HEK293 (cell line): ENCODE measurements around the gene GMDS.

Experiments used
- CTCF ChIA-PET: fragments of 350-600 bp; formaldehyde crosslinking; extraction: SDS; loops from one replicate; lab custom pipeline; 2021; ENCODE audit warnings: antibody characterized with exemption; lab: Yijun Ruan, JAX
- POLR2A ChIA-PET: fragments of 300-600 bp; formaldehyde crosslinking; extraction: SDS; loops from one replicate; lab custom pipeline; 2020; ENCODE audit warnings: antibody characterized with exemption, inconsistent platforms; lab: Yijun Ruan, JAX
- H3K27ac ChIP-seq: fragments of 200-500 bp; sonication (Bioruptor generic); 2 replicates; pipeline ENCODE4 v1.5.1; 2014; ENCODE audit warnings: low read depth, low read length, control low read depth, inconsistent platforms; ENCODE audit errors: extremely low read depth
- H3K36me3 ChIP-seq, 2 experiments: fragments of 200-500 bp in 1 of 2; sonication (Bioruptor generic) in 1 of 2; 1 replicate in 1 of 2; 2 replicates in 1 of 2; pipeline ENCODE4 v1.5.1; 2014 to 2017; ENCODE audit warnings: inconsistent platforms in 2 of 2, low read length in 2 of 2; ENCODE audit not compliant: control insufficient read depth in 2 of 2, insufficient read depth in 1 of 2
- H3K4me1 ChIP-seq: fragments of 200-500 bp; sonication (Bioruptor generic); 2 replicates; pipeline ENCODE4 v1.5.1; 2014; ENCODE audit warnings: mild to moderate bottlenecking, low read length, inconsistent platforms; ENCODE audit not compliant: control insufficient read depth, insufficient read depth
- H3K4me3 ChIP-seq: 2 replicates; pipeline ENCODE4 v1.5.1; 2011; ENCODE audit warnings: low read depth, mild to moderate bottlenecking, control low read depth, low read length, moderate library complexity
- H3K9me3 ChIP-seq: fragments of 200-500 bp; sonication (Bioruptor generic); 2 replicates; pipeline ENCODE4 v1.5.1; 2014; ENCODE audit warnings: low read depth, low read length, inconsistent platforms; ENCODE audit not compliant: control insufficient read depth, insufficient read depth
- ZBTB20 ChIP-seq: fragments of 450-650 bp; formaldehyde crosslinking; IDR thresholded peaks from 2 replicates; pipeline ENCODE4 v1.5.1; 2016; ENCODE audit warnings: missing biosample characterization, missing genetic modification characterization
- ZBTB21 ChIP-seq: fragments of 450-650 bp; formaldehyde crosslinking; IDR thresholded peaks from 2 replicates; pipeline ENCODE4 v1.5.1; 2017; ENCODE audit warnings: missing biosample characterization, missing genetic modification characterization
- ZFP3 ChIP-seq: fragments of 450-650 bp; formaldehyde crosslinking; IDR thresholded peaks from 2 replicates; pipeline ENCODE4 v1.5.1; 2016; ENCODE audit warnings: low read depth, missing biosample characterization, missing genetic modification characterization
- ZNF274 ChIP-seq, 2 experiments: fragments of 200-500 bp in 1 of 2; fragments of 450-650 bp in 1 of 2; sonication (Bioruptor generic) in 1 of 2; formaldehyde crosslinking in 1 of 2; IDR thresholded peaks; 2 replicates each; pipeline versions ENCODE4 v1.5.1 to v1.6.1; 2014 to 2016; ENCODE audit warnings: borderline replicate concordance in 1 of 2, inconsistent platforms in 1 of 2, low read length in 1 of 2, missing biosample characterization in 1 of 2, missing genetic modification characterization in 1 of 2
- ZNF280C ChIP-seq: fragments of 450-650 bp; formaldehyde crosslinking; IDR thresholded peaks from 2 replicates; pipeline ENCODE4 v1.5.1; 2016; ENCODE audit warnings: missing biosample characterization, missing genetic modification characterization
- ZNF513 ChIP-seq: fragments of 450-650 bp; IDR thresholded peaks from 2 replicates; pipeline ENCODE4 v1.5.1; 2018; ENCODE audit warnings: missing biosample characterization, missing genetic modification characterization
- ZNF560 ChIP-seq: fragments of 450-650 bp; formaldehyde crosslinking; IDR thresholded peaks from 2 replicates; pipeline ENCODE4 v1.5.1; 2017; ENCODE audit warnings: missing biosample characterization, missing genetic modification characterization, borderline replicate concordance
- ZNF791 ChIP-seq: fragments of 450-650 bp; formaldehyde crosslinking; IDR thresholded peaks from 2 replicates; pipeline ENCODE4 v1.5.1; 2016; ENCODE audit warnings: missing biosample characterization, missing genetic modification characterization
- ZNF843 ChIP-seq: fragments of 450-650 bp; formaldehyde crosslinking; IDR thresholded peaks from 2 replicates; pipeline ENCODE4 v1.5.1; 2016; ENCODE audit warnings: missing biosample characterization, missing genetic modification characterization
- ZSCAN23 ChIP-seq: fragments of 450-650 bp; formaldehyde crosslinking; IDR thresholded peaks from 2 replicates; pipeline ENCODE4 v1.5.1; 2016; ENCODE audit warnings: missing biosample characterization, missing genetic modification characterization
- TF ChIP-seq, protein P1 (sequence below): fragments of 450-650 bp; formaldehyde crosslinking; optimal IDR thresholded peaks from 2 replicates; pipeline ENCODE3; 2016; ENCODE audit warnings: missing biosample characterization, mild to moderate bottlenecking, missing genetic modification characterization
- TF ChIP-seq, protein P2 (sequence below): fragments of 450-650 bp; formaldehyde crosslinking; IDR thresholded peaks from 2 replicates; pipeline ENCODE4 v1.5.1; 2016; ENCODE audit warnings: missing biosample characterization, missing genetic modification characterization

The GMDS gene

GRCh38 chr6:2274981-2275891, 29.8 kb upstream of the GMDS start:
- Histone ChIP-seq H3K9me3 (peaks cover 5% of the 10 kb centered on the region), H3K36me3 (peaks cover 0 to 26% of the 10 kb centered on the region in 2 experiments; a peak in 1 of 3 replicates), H3K4me3 (no peak overlapping the region), H3K27ac (no peak overlapping the region), H3K4me1 (no peaks in the 10 kb centered on the region)
- CTCF ChIA-PET = no interaction called here
- POLR2A ChIA-PET = no interaction called here
- TF ChIP-seq, protein P1, sequence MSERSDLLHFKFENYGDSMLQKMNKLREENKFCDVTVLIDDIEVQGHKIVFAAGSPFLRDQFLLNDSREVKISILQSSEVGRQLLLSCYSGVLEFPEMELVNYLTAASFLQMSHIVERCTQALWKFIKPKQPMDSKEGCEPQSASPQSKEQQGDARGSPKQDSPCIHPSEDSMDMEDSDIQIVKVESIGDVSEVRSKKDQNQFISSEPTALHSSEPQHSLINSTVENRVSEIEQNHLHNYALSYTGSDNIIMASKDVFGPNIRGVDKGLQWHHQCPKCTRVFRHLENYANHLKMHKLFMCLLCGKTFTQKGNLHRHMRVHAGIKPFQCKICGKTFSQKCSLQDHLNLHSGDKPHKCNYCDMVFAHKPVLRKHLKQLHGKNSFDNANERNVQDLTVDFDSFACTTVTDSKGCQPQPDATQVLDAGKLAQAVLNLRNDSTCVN (tag by site-specific recombination) = no peak
- TF ChIP-seq ZNF843 (tag by site-specific recombination) (no peak), ZNF513 (tag by site-specific recombination) (no peak), ZBTB21 (no peak), ZNF560 (no peak)
- TF ChIP-seq, protein P2, sequence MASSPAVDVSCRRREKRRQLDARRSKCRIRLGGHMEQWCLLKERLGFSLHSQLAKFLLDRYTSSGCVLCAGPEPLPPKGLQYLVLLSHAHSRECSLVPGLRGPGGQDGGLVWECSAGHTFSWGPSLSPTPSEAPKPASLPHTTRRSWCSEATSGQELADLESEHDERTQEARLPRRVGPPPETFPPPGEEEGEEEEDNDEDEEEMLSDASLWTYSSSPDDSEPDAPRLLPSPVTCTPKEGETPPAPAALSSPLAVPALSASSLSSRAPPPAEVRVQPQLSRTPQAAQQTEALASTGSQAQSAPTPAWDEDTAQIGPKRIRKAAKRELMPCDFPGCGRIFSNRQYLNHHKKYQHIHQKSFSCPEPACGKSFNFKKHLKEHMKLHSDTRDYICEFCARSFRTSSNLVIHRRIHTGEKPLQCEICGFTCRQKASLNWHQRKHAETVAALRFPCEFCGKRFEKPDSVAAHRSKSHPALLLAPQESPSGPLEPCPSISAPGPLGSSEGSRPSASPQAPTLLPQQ (tag by site-specific recombination) = no peak

DNA sequence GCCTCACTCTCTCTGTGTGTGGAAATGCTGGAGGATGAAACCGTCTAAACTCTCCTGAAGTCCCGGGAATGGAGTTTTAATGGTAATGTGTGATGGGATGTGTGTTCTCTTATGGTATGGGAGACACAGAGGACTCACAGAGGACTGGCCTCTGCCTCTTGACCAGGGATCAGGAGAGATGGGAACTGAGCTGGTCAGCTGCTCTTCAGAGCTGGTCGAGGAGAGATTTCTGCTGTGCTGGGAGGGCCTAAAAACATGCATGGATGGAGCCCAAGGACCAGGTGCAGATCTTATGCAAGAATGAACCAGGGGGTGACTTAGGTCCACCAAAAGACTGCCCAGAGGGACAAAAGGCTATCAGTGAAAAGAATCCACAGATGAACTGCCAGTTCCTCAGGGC, 27.3 kb upstream of the GMDS start:
- ChIA-PET CTCF (no interaction called here), POLR2A (no interaction called here)
- Histone ChIP-seq H3K4me1 (no peaks in the 10 kb centered on the region), H3K4me3 (no peak overlapping the region), H3K9me3 (no peaks in the 10 kb centered on the region), H3K27ac (no peak overlapping the region), H3K36me3 (peaks cover 0 to 26% of the 10 kb centered on the region in 2 experiments; a peak in 1 of 3 replicates)
- TF ChIP-seq, protein P2 (tag by site-specific recombination) = no peak
- no peak for TF ChIP-seq ZBTB20 (tag by site-specific recombination)
- no peak for TF ChIP-seq ZSCAN23 (tag by site-specific recombination)
- TF ChIP-seq ZNF280C (tag by site-specific recombination) = no peak
- no peak for TF ChIP-seq ZFP3 (tag by site-specific recombination)
- TF ChIP-seq ZNF274 (IDR thresholded peaks at IDR 0.05; ENCODE audit: low read length) = no peak
- TF ChIP-seq ZNF274 (tag by site-specific recombination; IDR thresholded peaks at IDR 0.05; ENCODE audit: borderline replicate concordance) = peak; percentile 85
- no peak for TF ChIP-seq ZNF791 (tag by site-specific recombination)
